IPS-18a (cell line): ENCODE data around the gene DCTN4.
"Not testable (repeated sequence)": the region's sequence is repeated elsewhere in the genome, so short reads cannot be mapped to it uniquely, and the experiment has no call there.

Source experiments
- H3K27ac ChIP-seq: one replicate; pipeline ENCODE4 v1.5.1; 2013; ENCODE audit warnings: low read length
- H3K27me3 ChIP-seq: one replicate; pipeline ENCODE4 v1.6.1; 2013; ENCODE audit warnings: mild to moderate bottlenecking, low read length; ENCODE audit not compliant: control insufficient read depth, insufficient read depth
- H3K36me3 ChIP-seq: one replicate; pipeline ENCODE4 v1.6.1; 2013; ENCODE audit warnings: low read depth, low read length; ENCODE audit not compliant: control insufficient read depth
- H3K4me1 ChIP-seq: one replicate; pipeline ENCODE4 v1.6.1; 2013; ENCODE audit warnings: low read depth, low read length; ENCODE audit not compliant: control insufficient read depth
- H3K4me3 ChIP-seq: one replicate; pipeline ENCODE4 v1.5.1; 2013; ENCODE audit warnings: low read length
- H3K9ac ChIP-seq: one replicate; pipeline ENCODE4 v1.6.1; 2013; ENCODE audit warnings: mild to moderate bottlenecking, low read length, moderate library complexity
- H3K9me3 ChIP-seq: one replicate; pipeline ENCODE4 v1.6.1; 2013; ENCODE audit warnings: low read depth, low read length; ENCODE audit not compliant: control insufficient read depth

DCTN4 gene

DNA sequence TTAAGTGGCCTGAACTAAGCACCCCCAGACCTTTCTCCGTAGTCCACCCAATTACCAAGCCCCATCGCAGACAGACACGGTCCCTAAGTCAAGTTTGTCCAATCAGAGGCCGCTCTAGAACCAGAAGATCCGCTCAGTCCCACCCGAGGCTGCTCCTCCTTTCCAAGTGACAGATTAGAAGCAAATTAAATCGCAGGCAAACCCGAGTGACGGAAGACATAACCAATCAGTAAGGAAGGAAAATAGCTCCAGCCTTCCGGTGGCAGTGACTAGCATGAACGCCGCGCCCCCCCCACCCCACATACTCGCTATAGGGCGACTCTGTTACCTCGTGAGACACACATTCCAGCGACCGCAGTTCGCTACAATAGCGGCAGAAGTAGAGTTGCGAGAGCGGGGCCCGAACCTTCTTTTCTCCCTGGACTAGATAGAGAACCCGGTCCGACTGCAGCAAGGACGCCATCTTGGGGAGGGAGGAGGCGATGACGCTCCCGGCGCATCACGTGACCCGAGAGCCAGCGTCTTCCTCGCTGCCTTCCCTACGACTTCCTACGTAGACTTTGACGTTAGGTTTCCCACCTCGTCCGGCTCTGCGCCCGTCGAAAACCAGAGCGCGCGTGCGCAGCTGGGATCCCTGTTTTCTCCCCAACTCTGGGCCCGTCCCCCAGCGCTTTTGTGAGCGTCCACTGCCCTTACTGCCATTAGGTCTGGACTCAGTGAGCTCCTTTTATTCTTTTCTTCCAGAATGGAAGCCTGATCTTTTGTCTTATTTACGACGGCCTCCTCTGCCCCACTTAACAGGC, at the start of gene DCTN4:
DCTN4 (minus strand) TSS at position 487 of the 803 bp plus-strand sequence; CDS start at position 463, 24 bp downstream.
- Histone ChIP-seq H3K27me3 (no peaks in the 10 kb centered on the region), H3K9me3 (no peaks in the 10 kb centered on the region), H3K4me1 (no peaks in the 10 kb centered on the region), H3K27ac (peak within 1 kb of the TSS; percentile 94), H3K4me3 (peak within 1 kb of the TSS; percentile 97), H3K9ac (peak within 1 kb of the TSS; percentile 82), H3K36me3 (peaks cover 16% of the 10 kb centered on the region)

DNA sequence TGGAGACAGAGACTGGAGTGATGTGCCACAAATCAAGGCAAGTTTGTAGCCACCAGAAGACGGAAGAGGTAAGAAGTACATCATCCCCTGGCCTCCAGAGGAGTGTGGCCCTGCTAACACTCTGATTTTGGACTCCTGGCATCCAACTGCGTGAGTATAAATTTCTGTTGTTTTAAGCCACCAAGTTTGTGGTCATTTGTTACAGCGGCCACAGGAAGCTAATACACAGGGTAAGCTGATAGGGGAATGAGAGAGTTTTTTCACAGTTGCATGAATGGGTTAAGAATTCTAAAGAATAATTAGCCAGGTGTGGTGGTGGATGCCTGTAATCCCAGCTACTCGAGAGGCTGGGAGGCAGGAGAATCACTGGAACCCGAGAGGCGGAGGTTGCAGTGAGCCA, 45.6 kb upstream of the DCTN4 start:
- Histone ChIP-seq H3K27ac (no peak overlapping the region), H3K4me1 (no peaks in the 10 kb centered on the region), H3K9me3 (no peaks in the 10 kb centered on the region), H3K4me3 (no peak overlapping the region), H3K9ac (no peak overlapping the region), H3K36me3 (no peaks in the 10 kb centered on the region), H3K27me3 (peaks cover 23% of the 10 kb centered on the region)

DNA sequence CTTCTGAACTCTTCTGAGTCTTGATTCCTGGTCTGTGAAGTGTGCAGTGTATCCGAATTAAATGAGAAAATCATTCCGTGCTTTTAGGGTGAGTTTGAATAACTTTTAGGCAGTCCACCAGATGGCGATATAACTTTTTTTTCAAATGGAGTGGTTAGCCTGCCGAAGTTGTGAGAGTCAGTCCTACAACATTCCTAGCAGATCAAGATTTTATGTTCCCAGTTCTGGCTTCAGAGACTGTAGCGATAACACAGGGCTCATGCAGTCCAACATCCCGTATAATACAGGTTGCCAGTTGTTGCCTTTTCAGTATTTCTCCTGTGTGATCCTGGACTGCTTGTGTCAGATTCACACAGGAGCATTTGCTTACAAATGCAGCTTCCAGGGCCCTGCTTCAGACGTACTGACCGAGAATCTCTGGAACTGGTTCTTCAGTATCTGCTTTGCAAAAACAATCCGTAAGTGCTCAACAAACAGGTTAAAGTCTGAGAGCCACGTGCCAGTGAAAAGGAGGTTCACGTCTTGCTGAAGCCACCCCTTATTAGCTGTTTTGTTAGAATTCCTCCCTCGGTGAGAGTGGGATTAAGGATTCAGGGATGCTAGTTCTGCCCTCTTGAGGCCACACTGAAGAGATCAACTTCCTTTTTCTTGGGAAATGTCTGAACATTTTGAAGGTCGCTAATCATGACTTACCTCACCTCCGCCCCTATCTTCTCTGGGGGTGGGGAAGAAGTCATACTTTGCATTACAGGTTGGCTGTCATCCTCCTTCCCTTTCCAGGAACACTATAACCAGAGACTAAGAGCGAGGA, 42.5 kb upstream of the DCTN4 start:
- Histone ChIP-seq H3K4me3 (peak overlapping the region; percentile 77), H3K4me1 (no peaks in the 10 kb centered on the region), H3K27ac (no peak overlapping the region)

DNA sequence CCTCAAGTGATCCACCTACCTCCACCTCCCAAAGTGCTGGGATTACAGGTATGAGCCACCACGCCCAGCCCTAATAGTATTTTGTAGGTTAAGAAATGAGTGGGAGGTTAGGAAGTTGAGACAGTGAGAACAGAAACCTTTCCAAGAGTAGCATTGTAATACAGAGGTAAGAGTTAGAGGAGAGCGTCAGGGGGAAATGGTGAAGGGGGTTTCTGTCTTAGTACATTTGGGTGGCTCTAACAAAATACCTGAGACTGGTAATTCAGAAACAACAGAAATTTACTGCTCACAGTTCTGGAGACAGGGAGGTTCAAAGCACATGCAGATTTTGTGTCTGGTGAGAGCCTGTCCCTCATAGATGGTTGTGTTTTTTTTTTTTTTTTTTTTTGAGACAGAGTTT, 38.6 kb upstream of the DCTN4 start:
- Histone ChIP-seq H3K9me3 (no peaks in the 10 kb centered on the region), H3K27ac (no peak overlapping the region), H3K36me3 (no peaks in the 10 kb centered on the region)

More for the DNA sequence above, 42.5 kb upstream of the DCTN4 start:
- H3K36me3 ChIP-seq: no peaks in the 10 kb centered on the region
- H3K9ac ChIP-seq: peak overlapping the region; percentile 41
- no peaks in the 10 kb centered on the region for H3K9me3 ChIP-seq
- H3K27me3 ChIP-seq: peaks cover under 1% of the 10 kb centered on the region

DNA sequence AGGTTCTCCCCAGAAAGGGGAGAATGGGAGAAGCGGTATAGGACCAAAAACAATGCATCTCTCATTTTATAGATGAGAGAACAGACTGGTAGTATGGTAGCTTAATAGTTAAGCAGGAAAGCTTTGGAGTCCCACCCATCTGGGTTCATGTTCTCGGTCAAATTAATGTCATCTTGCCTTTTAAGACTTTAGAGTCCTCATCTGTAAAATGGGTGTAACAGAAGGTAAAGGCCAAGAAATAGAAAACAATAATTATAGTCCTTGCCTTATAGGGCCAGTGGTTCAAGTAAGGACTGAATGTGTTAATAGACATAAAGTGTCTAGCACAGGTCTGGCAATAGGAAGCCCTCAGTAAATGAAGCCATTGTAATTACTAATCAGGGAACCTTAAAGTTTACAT, 36.1 kb upstream of the DCTN4 start:
- Histone ChIP-seq H3K4me3 (no peak overlapping the region), H3K9me3 (no peaks in the 10 kb centered on the region), H3K9ac (no peak overlapping the region), H3K27me3 (no peaks in the 10 kb centered on the region), H3K36me3 (no peaks in the 10 kb centered on the region), H3K27ac (no peak overlapping the region), H3K4me1 (peaks cover 4% of the 10 kb centered on the region)

More for the DNA sequence above, 38.6 kb upstream of the DCTN4 start:
- Histone ChIP-seq H3K4me1 (no peaks in the 10 kb centered on the region), H3K27me3 (no peaks in the 10 kb centered on the region), H3K9ac (no peak overlapping the region), H3K4me3 (no peak overlapping the region)

DNA sequence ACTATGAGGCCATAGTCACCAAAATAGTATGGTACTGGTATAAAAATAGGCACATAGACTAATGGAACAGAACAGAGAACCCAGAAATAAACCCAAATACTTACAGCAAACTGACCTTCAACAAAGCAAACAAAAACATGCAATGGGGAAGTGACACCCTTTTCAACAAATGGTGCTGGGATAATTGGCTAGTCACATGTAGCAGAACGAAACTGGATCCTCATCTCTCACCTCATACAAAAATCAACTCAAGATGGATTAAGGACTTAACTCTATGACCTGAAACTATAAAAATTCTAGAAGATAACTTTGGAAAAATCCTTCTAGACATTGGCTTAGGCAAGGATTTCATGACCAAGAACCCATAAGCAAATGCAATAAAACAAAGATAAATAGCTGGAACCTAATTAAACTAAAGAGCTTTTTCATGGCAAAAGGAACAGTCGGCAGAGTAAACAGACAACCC, 34.6 kb upstream of the DCTN4 start:
- H3K9me3 ChIP-seq, H3K27me3 ChIP-seq, H3K4me3 ChIP-seq, H3K36me3 ChIP-seq, H3K9ac ChIP-seq, H3K4me1 ChIP-seq, H3K27ac ChIP-seq: not testable (repeated sequence)

DNA sequence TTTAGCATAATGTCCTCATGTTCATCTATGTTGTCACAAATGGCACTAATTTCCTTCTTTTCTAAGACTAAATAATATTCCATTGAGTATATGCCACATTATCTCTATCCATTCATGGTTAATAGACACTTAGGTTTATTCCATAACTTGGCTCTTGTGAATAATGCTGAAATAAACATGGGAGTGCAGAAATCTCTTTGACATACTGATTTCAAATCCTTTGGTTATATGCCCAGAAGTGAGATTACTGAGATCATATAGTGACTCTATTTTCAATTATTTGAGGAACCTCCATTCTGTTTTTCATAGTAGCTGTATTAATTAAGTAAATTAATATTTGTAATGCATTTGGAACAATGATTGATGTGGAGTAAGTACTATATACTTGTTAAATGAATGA, 32.7 kb upstream of the DCTN4 start:
- H3K27me3 ChIP-seq: no peaks in the 10 kb centered on the region
- H3K9me3 ChIP-seq: no peaks in the 10 kb centered on the region
- no peak overlapping the region for H3K27ac ChIP-seq
- no peak overlapping the region for H3K4me3 ChIP-seq
- H3K36me3 ChIP-seq: no peaks in the 10 kb centered on the region
- no peak overlapping the region for H3K9ac ChIP-seq
- H3K4me1 ChIP-seq: peaks cover 4% of the 10 kb centered on the region

DNA sequence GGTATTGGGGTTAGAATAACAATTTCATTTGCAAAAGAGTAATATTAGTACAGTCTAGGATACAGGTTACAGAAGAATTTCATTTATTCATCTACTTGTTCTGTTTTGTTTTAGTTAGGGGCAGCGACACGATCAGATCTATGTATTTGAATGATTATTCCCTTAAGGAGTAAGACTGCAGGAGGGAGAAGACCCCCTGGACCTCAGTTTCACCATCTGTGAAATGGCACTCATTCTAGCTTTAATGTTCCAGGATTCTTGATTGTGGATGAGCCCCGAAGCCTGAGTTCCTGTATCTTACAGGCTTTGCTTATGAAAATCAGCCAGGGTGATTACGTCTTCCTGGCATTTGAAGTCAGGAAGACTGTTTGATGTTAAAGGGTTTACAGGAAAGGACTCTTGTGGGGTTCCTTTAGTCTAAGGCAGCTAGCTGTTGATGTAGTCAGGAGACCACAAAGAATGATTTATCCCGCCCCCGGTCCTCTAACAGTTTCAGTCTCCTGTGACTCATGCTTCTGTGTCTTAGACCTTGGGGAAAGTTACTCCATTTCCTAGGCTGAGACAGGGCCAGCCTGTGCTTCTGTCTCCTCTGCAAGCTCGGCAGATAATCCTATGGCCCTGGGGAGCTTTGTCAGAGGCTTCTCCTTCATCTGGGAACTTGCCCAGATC, 31.3 kb upstream of the DCTN4 start:
- H3K9ac ChIP-seq: no peak overlapping the region
- no peaks in the 10 kb centered on the region for H3K9me3 ChIP-seq
- H3K4me1 ChIP-seq: peaks cover 4% of the 10 kb centered on the region
- H3K36me3 ChIP-seq: no peaks in the 10 kb centered on the region
- H3K27me3 ChIP-seq: no peaks in the 10 kb centered on the region
- no peak overlapping the region for H3K27ac ChIP-seq
- no peak overlapping the region for H3K4me3 ChIP-seq

DNA sequence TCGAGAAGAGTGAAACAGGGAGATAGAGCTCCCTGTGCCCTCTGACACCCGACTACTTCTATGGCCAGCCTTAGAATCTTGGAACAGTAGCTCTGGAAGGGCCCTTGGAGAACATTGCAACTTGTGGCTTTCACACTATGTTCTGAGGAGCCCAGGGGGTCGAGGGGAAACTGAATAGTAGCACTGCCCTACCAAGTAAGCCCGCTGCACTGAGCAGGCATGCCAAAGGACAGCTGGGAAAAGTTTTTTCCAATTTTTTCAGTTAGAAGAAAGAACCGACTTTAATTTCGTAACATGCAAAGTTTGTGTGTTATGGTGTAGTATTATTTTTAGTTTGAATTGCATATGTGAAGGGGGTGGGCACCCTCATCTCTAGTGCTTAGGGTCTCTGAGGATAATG, 30.6 kb upstream of the DCTN4 start:
- no peaks in the 10 kb centered on the region for H3K36me3 ChIP-seq
- no peak overlapping the region for H3K9ac ChIP-seq
- peaks cover 4% of the 10 kb centered on the region for H3K4me1 ChIP-seq
- H3K9me3 ChIP-seq: no peaks in the 10 kb centered on the region
- no peaks in the 10 kb centered on the region for H3K27me3 ChIP-seq
- H3K27ac ChIP-seq: no peak overlapping the region
- H3K4me3 ChIP-seq: no peak overlapping the region

DNA sequence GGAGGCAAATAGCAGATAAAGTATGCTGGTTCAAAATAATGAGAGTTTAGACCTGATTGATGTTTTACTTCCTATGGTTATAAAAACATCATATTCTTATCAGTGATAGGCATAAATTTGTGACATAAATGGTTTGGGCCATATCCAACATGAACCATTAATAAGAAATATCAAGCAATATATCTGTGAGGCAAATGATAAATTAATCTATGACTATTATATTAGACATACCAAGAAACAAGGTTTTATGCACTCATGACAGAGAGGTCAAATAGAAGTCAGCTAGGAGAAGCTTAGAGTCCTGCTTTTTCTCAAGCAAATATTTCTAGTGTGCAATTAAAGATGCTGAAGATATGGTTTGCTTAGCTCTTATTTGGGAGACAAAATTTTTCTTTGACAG, 30.2 kb upstream of the DCTN4 start:
- no peak overlapping the region for H3K27ac ChIP-seq
- no peaks in the 10 kb centered on the region for H3K36me3 ChIP-seq
- no peak overlapping the region for H3K9ac ChIP-seq
- H3K27me3 ChIP-seq: no peaks in the 10 kb centered on the region
- H3K9me3 ChIP-seq: no peaks in the 10 kb centered on the region
- peaks cover 4% of the 10 kb centered on the region for H3K4me1 ChIP-seq
- no peak overlapping the region for H3K4me3 ChIP-seq

DNA sequence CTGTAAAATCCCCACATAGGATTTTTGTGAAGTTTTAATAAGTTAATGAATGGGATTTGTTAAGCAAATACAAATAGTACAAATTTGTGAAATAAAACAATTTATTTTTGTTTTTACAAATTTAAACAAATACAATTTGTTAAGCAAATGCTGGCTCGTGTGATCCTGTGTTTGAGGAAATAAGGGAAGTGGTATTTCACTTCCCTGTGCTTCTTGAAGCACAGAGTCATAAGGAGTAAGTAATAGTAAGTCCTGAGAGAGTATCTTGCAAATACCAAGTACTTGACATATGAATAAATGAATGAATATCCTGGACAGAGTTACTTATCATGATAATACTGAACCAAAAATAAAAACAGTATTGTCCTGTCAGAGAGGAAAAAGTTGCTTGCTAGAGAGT, 28.8 kb upstream of the DCTN4 start:
- H3K27me3 ChIP-seq: no peaks in the 10 kb centered on the region
- H3K27ac ChIP-seq: no peak overlapping the region
- no peak overlapping the region for H3K9ac ChIP-seq
- peaks cover 8% of the 10 kb centered on the region for H3K4me1 ChIP-seq
- no peaks in the 10 kb centered on the region for H3K36me3 ChIP-seq
- no peak overlapping the region for H3K4me3 ChIP-seq
- H3K9me3 ChIP-seq: no peaks in the 10 kb centered on the region
